ENCODE measurements around the gene EIF4B. TPM values are rescaled to one million over a fixed set of nuclear protein-coding genes. Genes with fewer than 3 reads are reported as not detected.

EIF4B gene
- total RNA-seq, 6 experiments from 2014 or later: 143 to 270 (median 180) TPM

DNA sequence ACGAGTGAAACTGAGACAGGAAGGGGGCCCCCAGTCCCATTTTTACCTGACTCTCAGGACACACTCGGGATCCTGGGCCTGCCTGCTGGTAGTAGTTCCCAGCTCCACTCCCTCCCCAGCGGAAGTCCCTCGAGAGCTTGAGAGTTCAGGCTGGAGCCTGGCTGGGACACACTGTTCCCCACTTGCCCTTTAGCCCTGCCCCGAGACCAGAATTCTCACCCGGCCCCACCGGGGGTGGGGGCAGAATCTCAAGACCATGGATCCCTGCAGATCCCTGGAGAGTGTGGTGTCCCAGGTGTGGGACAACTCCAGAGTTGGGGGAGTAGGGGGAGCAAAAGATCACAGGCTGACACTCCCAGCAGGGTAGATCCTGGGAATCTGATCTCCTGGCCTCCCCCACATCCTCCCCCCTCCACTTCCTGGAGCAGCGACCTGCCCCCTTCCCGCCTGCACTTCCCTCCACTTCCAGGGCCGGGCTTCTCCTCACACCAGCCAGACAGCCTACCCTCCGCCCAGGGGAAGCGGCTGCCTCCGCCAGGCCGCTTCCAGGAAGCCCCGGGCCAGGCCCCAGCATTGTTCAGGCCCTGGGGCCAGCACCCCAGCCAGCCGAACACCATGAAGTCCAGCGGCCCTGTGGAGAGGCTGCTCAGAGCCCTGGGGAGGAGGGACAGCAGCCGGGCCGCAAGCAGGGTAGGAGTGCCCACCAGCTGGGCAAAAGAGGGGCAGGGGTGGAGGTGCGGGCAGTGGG is 43.5 kb downstream of the EIF4B start, which contains the start of gene TNS2:
Gene TNS2 (plus strand): TSS at position 495 of the 748 bp plus-strand sequence. CDS start 121 bp downstream, at position 616.
- H3K4me3 ChIP-seq: peak within 1 kb of the TSS; percentile 74 to 87 (median 76)
- WGBS (ENCODE audit: insufficient coverage, low coverage, low lambda C conversion rate, missing lambda C conversion rate): 11% methylated on average over 10 of the region's 20 CpGs
- intact Hi-C loops (cut with DNase I): no loop called here

DNA sequence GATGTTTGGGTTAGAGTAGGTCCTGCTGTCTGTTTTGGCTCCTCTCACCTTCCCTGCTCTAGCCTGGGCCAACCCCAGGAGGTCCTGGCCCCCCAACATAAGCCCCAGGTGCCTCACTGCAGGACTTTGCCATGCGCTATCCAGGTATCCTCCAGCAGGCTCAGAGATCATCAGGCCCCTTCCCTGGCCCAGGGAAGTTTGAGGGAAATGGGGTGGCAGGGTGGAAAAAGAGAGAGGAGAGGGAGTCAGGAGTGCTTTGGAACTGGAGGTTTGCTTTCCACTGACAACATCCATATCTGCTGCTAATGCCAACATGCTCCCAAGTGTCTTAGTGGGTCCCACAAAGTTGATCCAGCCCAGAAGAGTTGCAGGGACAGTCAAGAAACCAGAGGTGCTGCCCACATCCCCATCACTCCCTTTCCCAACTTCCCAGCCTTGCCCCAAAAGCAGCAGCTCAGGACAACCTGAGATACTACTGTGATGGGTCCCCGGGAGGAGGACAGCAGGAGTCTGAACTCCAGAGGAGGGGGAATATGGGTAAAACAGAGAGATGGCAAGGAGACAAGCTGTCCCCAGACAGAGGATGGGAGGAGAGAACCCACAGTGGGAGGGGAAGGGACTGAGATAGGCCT is 44.3 kb downstream of the EIF4B start:
- DNase-seq (peak in 1 of 3 donors; percentile 37), ATAC-seq (no peak)
- H3K27me3 ChIP-seq: no peaks in the 10 kb centered on the region
- peaks cover 0 to 7% (median 1%) of the 10 kb centered on the region in 4 donors for H3K36me3 ChIP-seq
- intact Hi-C loops (cut with DNase I): no loop called here
- H3K27ac ChIP-seq: peak overlapping the region; percentile 95 to 98 (median 97)
- 16% methylated on average over 2 of the region's 2 CpGs for WGBS (ENCODE audit: insufficient coverage, low coverage, low lambda C conversion rate, missing lambda C conversion rate)
- peak overlapping the region; percentile 74 to 87 (median 76) for H3K4me3 ChIP-seq
- H3K9me3 ChIP-seq: no peaks in the 10 kb centered on the region
- no peak for TF ChIP-seq POLR2A (IDR thresholded peaks at IDR 0.05)
- peaks cover 0 to 51% (median 25%) of the 10 kb centered on the region in 4 donors for H3K4me1 ChIP-seq

More for the DNA sequence above, 43.5 kb downstream of the EIF4B start, which contains the start of gene TNS2:
- peak within 1 kb of the TSS; percentile 95 to 98 (median 97) for H3K27ac ChIP-seq
- H3K4me1 ChIP-seq: peaks cover 0 to 58% (median 23%) of the 10 kb centered on the region in 4 donors
- peak; percentile 10 to 29 (median 22) for ATAC-seq
- H3K36me3 ChIP-seq: no peaks in the 10 kb centered on the region
- no peaks in the 10 kb centered on the region for H3K9me3 ChIP-seq
- TF ChIP-seq, protein P1, sequence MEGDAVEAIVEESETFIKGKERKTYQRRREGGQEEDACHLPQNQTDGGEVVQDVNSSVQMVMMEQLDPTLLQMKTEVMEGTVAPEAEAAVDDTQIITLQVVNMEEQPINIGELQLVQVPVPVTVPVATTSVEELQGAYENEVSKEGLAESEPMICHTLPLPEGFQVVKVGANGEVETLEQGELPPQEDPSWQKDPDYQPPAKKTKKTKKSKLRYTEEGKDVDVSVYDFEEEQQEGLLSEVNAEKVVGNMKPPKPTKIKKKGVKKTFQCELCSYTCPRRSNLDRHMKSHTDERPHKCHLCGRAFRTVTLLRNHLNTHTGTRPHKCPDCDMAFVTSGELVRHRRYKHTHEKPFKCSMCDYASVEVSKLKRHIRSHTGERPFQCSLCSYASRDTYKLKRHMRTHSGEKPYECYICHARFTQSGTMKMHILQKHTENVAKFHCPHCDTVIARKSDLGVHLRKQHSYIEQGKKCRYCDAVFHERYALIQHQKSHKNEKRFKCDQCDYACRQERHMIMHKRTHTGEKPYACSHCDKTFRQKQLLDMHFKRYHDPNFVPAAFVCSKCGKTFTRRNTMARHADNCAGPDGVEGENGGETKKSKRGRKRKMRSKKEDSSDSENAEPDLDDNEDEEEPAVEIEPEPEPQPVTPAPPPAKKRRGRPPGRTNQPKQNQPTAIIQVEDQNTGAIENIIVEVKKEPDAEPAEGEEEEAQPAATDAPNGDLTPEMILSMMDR (IDR thresholded peaks at IDR 0.05): no peak
- peak; percentile 89 for TF ChIP-seq POLR2A (IDR thresholded peaks at IDR 0.05)
- DNase-seq: peak; percentile 85 to 88 (median 87)
- H3K27me3 ChIP-seq: no peaks in the 10 kb centered on the region

DNA sequence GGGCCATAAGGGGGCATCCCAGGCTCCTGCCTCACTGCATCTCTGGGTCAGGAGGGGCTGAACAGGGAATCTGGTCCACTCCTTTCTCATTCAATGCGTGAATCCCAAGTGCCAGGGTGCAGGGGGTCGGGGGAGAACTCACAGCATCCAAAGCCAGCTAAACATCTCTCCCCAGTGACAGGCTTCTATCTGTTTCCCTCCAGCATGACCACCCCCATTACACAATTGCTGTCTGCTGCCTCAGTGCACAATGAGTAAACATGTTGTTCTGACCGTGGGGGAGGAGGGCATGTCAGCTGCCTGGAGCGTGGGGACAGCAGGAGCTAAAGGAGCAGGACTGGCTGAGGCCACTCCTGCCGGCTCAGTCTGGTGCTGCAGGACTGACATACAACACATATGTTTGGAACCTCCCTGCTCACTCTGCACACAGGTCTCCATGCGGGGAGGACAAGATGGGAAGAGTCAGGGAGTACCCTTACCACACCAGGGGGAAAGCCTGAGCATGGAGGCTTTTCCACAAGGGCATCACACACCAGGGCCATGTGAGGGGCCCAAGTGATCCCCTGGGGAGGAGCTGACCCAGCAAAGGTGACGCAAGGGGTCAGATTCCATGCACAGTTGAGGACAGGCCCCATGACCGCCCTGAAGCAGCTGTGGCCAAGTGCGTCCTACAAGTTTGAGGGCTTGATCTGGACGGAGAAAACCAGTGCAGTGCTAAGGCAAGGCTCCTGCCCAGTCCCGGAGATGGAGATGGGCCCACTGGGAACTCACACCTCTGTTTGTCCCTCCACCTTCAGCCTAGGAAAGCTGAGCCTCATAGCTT is 45.0 kb downstream of the EIF4B start:
- intact Hi-C loops (cut with DNase I): no loop called here
- Histone ChIP-seq H3K9me3 (no peaks in the 10 kb centered on the region), H3K4me1 (peaks cover 0 to 44% (median 22%) of the 10 kb centered on the region in 4 donors), H3K36me3 (peaks cover 0 to 14% (median 5%) of the 10 kb centered on the region in 4 donors), H3K27me3 (no peaks in the 10 kb centered on the region), H3K4me3 (peak overlapping the region; percentile 74 to 87 (median 76)), H3K27ac (peak overlapping the region; percentile 95 to 98 (median 97))
- ATAC-seq: peak; percentile 9 to 38 (median 15)
- DNase-seq: peak; percentile 80 to 94 (median 92)
- WGBS (ENCODE audit: insufficient coverage, low coverage, low lambda C conversion rate, missing lambda C conversion rate): no CpG with 5 or more reads among the region's 11 CpGs
- peak; percentile 56 for TF ChIP-seq POLR2A (IDR thresholded peaks at IDR 0.05)
- TF ChIP-seq, protein P1 (IDR thresholded peaks at IDR 0.05): peak in 2 of 4 donors; percentile 26 to 53

DNA sequence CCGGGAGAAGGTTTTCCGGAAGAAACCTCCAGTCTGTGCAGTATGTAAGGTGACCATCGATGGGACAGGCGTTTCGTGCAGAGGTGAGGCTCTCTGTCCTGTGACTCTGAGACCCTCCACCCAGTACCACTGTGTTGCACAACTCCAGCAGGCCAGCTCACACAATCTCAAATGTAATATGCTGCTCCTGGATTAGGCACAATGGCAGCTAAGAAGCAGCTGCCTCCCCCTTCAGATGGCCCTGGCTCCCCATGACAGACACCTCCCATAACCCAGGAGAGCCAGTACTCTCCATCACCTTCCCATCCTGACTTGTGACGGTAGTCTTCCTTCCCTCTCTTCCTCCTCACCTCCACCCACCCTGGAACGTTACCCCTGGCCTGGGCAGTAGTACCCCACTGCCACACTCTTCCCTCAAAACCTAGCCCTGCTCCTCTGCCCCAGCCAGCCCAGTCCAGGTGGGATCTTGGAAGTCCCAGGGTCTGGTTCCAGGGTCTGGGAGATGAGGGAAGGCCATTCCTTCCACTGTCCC is 45.7 kb downstream of the EIF4B start:
- no peak for TF ChIP-seq POLR2A (IDR thresholded peaks at IDR 0.05)
- TF ChIP-seq, protein P1 (IDR thresholded peaks at IDR 0.05): no peak
- ATAC-seq (no peak), DNase-seq (peak in 2 of 3 donors; percentile 45 to 52)
- intact Hi-C loops (cut with DNase I): no loop called here
- H3K4me3 ChIP-seq: peak overlapping the region; percentile 74 to 87 (median 76)
- H3K9me3 ChIP-seq: no peaks in the 10 kb centered on the region
- H3K36me3 ChIP-seq: peaks cover 0 to 21% (median 7%) of the 10 kb centered on the region in 4 donors
- peaks cover 0 to 42% (median 20%) of the 10 kb centered on the region in 4 donors for H3K4me1 ChIP-seq
- no peaks in the 10 kb centered on the region for H3K27me3 ChIP-seq
- 0% methylated on average over 2 of the region's 7 CpGs for WGBS (ENCODE audit: insufficient coverage, low coverage, low lambda C conversion rate, missing lambda C conversion rate)
- H3K27ac ChIP-seq: peak overlapping the region; percentile 95 to 98 (median 97)
